SKM-1 treated with dmso at 0.1 percent for 144 hours (cell line): Measurements from ENCODE around the gene EVI2B.
A peak's percentile ranks its signal among the peaks of the same experiment; 100 is the strongest.
"Not testable (repeated sequence)": the region's sequence is repeated elsewhere in the genome, so short reads cannot be mapped to it uniquely, and the experiment has no call there.

Experiments used
- DNase-seq: peaks from one replicate; lab custom pipeline; 2025; ENCODE audit not compliant: unreplicated experiment; lab: John Stamatoyannopoulos, UW

Gene EVI2B, protein sequence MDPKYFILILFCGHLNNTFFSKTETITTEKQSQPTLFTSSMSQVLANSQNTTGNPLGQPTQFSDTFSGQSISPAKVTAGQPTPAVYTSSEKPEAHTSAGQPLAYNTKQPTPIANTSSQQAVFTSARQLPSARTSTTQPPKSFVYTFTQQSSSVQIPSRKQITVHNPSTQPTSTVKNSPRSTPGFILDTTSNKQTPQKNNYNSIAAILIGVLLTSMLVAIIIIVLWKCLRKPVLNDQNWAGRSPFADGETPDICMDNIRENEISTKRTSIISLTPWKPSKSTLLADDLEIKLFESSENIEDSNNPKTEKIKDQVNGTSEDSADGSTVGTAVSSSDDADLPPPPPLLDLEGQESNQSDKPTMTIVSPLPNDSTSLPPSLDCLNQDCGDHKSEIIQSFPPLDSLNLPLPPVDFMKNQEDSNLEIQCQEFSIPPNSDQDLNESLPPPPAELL

DNA sequence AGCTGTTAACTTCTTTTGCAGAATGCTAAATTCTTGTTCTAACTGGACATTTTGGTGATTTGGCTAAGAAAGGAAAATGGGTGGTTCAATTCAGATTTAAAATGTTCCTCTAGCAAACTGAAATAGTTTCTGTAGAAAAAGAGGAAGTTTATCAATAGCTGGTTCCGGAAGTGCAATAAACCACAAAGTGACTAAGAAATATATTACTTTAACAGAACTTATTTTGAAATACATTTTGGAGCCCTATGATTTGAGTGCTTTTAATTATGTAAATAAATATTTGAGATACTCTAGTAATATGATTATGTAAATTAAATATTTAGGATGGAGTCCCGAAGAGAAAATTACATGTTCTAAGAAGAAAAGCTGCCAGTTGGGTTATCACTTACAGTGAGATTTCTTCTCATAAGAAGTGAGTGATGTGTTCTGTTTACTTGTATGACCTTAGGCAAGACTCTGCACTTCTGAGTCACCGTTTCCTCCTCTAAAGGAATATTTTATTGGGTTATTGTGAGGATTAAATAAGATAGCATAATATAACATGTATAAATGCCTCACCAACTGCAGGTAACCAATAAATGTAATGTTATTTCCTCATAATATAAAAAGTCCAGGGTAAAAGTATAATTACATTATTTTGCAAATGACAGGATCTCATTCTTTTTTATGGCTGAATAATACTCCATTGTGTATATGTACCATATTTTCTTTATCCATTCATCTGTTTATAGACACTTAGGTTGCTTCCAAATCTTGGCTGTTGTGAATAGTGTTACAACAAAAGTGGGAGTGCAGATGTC lies at the start of gene EVI2B:
TSS of gene EVI2B (minus strand) at position 73 of the 800 bp plus-strand sequence. CDS start 8,445 bp downstream, outside the sequence.
- DNase-seq, result peak; percentile 93

DNA sequence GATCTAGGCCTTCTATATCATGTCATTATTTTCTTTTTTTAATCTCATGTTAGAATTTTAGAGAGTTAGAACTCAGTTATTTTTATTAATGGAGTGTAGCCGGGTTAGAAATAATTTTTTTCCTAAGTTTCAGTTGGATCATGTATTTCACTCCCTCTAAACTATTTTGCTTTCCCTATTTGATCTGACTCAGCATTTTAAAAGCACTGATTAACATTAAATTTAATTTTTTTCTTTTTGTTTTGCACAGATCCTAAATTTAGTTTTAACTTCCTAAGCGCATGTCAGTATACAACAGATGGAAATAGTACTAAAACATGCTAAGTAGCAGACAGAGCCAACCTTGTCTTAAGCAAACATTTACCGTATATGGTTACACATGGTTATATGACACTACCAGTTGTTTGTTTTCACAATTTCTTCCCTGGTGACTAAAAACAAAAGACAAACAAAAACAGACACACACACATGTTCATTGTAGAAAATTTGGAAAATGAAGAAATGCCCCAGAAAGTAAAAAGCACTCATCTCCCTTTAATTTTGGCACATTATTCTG lies 44.1 kb upstream of the EVI2B start:
- DNase-seq, result no peak

DNA sequence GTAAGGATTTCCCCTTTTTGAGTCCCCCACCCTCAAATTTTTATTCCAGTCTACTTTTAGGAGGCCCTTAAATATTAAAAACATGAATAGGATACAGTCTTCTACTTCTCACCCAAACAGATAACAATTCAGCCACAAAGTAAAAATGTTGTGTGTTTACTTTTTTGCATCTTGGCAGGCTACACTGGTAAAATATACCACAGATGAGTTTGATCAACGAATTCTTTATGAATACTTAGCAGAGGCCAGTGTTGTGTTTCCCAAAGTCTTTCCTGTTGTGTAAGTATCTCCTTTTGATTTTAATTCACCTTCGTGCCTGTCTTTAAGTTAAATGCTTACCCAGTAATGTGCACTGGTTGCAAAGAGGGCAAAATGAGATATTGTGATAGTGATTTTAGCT lies 43.2 kb upstream of the EVI2B start:
- DNase-seq, result no peak

DNA sequence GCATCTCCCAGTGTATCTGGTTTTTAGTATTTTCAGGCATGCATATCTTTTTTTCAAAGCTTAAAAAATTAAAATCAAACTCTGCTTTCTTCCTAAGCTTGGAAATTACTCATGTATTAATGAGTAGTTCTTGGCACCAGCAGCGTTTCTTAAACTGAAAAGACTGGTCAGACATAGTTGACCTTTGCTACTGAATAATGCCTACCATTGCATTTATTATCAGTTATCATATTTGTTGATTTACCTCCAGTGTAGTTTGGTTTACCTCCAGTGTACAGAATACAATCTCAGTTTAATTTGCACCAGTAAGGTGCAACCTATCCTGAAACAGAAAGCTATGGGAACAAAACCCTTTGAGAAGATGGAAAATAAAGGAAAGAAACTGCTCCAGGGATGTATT lies 42.1 kb upstream of the EVI2B start:
- DNase-seq, result no peak

DNA sequence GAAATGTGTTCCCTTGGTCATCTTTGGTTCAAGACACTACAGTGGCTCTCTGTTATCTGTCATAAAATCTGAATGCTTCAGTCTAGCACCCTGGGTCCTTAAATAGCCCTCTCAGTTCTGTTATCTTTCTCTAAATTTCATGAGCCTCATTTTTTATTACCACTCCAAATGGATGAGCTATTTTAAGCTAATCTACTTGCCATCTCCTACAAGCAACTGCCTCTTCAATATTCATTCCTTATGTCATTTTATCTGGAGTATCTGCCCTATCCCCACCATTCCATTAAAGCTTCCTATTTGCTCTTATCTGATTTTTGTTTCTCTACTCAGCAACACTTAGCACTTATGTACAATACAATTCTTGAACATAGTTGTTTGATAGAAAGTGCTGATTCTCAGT lies 35.6 kb upstream of the EVI2B start:
- no peak for DNase-seq

DNA sequence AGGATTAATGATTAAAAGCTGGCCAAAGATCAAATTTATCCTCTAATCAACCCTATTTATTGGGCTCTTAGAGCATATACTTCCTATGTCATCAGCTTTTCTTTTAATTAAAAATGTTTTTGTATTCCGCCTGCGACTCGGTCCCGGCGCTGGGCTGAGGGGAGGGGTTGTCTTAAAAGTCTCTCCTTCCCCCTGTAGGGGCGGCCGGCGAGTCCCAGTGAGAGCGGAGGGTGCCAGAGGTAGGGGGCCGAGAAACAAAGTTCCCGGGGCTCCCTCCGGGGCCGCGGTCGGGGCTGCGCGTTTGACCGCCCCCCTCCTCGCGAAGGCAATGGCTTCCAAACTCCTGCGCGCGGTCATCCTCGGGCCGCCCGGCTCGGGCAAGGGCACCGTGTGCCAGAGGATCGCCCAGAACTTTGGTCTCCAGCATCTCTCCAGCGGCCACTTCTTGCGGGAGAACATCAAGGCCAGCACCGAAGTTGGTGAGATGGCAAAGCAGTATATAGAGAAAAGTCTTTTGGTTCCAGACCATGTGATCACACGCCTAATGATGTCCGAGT lies 31.4 kb upstream of the EVI2B start:
- not testable (repeated sequence) for DNase-seq

DNA sequence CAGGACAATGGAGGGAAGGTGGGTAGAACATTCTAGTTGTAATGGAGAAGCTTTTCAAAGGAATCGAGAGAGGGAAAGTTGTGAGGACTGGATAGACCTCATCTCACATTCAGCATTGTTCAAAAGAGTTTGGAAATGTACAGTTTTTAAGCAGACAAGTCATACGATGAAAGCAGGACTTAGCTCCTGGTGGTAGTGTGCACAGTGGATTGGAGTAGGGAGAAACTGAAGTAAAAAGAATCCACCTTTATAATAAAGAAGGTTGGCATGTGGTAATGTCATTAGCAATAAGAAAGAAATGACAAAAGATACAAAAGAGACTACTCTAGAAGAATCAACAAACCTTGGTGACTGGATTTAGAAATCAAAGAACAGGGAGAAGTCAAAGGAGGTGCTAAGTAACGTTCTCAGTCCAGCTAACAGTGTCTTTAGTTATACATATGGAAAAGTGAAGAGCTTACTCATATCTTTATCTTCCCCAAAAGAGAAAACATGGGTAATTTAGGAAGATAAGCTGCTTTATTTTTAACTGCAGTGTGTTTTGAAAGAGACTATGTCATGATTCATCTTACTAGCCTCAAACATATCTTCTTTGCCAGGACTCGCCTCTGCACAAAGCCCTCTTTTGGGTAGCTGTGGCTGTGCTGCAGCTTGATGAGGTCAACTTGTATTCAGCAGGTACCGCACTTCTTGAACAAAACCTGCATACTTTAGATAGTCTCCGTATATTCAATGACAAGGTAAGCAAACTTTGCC lies 26.2 kb upstream of the EVI2B start:
- DNase-seq, result peak; percentile 9

DNA sequence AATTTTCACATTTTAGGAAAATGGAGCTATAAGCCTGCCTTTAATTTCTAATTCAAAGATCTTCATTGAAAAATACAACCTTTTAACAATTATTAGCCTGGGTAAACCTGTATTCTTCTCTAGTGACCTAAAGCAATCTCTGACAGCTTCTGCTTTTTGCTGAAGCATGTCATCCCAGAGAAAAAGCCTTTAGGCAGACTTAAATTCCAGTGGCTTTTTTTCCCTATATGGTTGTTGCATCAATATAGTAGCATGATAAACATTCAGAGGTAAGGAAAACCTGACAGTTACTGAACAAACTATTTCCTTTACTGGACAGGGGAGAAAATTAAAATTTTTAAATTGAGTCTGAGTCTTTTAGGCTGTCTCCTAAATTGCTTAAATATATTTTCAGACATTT lies 15.4 kb upstream of the EVI2B start:
- no peak for DNase-seq

DNA sequence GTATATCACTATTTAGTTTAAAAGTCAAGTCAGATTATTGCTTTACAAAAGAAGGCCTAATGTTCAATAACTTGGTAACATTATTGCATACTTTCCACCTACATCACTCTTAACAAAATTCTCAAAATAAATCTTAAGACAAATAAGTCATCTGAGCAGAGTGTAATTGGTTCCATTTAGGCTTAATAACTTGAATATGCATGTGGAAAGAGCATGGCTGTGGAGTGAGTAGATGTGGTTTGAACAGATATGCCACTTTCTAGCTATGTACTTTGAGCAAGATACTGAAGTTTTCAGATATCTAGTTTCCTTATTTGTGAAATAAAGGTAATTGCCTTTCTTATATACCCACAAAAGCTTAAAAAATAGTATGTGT lies 14.3 kb upstream of the EVI2B start:
- no peak for DNase-seq

DNA sequence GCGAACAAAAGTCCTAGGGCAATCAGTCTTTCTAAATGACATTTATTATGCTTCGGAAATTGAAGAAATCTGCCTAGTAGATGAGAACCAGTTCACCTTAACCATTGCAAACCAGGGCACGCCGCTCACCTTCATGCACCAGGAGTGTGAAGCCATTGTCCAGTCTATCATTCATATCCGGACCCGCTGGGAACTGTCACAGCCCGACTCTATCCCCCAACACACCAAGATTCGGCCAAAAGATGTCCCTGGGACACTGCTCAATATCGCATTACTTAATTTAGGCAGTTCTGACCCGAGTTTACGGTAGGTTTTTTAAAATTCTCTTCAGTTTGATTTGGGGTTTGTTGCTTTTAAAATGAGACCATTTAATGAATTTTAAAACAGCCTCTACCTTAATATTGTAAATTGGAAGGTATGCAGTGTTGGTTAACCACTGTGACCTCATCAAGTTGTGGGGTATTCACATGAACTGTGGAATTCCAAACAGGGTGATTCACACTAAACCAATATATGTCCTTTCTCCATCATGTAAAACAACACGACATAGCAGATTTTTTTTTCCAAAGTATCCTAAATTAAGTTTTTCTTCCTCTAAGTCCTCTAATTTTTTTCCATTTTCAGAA lies 13.8 kb upstream of the EVI2B start:
- no peak for DNase-seq

DNA sequence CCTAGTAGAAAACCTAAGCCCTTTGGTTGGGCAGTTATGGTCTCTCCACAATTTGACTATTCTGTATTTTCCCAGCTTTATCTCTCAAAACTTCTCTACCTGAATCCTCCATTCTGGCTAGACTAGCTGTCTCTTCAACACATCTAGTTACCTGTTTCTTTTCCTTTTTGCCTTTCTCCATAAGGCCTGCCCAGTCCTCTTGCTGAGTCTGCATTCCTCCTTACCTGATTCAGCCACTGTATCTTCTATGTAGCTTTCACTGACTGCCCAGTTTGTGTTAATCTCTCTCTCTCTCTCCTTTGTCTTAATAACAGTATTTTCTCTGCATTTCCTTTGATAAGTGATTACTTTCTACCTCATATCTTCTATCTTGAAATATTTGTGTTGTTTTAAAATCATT lies 9.7 kb upstream of the EVI2B start:
- no peak for DNase-seq

DNA sequence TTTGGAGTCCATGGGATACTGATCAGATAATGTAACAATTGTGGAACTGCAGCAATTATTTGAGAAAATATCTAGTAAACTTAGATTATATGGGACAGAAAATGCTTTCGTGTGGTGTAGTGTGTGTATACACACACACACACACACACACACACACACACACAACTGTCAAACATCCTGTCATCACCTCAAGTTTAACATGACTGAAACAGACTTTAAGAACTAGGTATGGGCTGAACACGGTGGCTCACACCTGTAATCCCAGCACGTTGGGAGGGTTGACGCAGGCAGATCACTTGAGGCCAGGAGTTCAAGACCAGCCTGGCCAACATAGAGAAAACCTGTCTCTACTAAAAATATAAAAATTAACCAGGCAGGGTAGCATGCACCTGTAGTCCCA lies 8.1 kb upstream of the EVI2B start:
- no peak for DNase-seq

DNA sequence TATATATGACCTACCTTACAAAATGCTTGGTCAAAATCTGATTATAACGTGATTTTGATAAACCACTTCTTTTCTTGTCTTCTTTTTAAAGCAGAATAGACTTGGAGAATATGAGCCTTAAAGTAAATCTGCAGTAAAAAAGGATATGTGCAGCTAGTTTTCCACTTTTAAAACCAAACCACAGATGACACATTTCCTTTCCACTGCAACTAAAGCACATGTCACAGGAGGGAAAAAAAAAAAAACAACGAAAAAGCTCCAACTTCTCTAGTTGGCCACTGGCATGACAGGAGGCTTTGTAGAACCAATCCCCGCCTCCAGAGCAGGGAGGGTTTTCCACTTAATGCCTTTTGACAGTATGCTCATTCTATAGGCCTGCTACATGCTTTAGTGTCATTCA lies 7.6 kb upstream of the EVI2B start, which contains the start of gene EVI2A:
TSS of gene EVI2A (minus strand) at position 142 of the 400 bp plus-strand sequence. CDS start 2,609 bp downstream, outside the sequence.
- DNase-seq, result peak; percentile 88

DNA sequence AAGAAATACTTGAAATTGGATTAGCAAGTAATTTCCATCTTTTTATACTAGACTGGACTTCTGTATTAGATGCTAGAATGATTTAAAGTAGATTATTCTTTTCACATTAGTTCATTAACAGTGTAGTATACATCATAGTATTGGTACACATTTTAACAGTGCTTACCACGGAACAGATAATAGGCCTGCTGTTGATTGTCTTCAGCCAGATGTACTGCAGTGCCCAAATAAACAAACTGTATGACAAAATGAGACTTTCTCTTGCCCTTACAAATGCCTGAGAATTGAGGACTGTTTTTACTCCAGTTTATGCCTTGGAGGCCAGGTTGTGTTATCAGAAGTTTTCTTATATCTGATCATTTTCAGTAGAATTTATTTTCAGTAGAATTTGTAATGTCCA lies 6.9 kb upstream of the EVI2B start:
- no peak for DNase-seq

DNA sequence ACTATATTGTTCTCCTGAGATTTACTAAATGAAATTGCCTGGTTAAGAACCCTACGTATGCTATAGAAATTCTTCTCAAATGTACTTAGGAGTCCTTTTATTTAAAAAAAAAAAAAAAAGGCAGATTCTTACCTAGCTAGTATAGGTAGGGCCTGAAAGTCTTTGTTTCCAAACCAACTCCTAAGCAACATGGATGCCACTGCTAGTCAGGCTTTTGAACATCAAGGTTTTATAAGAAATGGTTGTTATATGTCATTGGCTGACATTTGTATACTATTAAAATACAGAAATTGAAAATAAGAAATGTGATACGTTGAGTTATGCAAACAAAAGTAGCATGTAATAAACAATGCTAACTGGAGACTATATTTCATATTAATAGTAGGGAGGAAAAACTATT lies 6.4 kb upstream of the EVI2B start:
- no peak for DNase-seq

DNA sequence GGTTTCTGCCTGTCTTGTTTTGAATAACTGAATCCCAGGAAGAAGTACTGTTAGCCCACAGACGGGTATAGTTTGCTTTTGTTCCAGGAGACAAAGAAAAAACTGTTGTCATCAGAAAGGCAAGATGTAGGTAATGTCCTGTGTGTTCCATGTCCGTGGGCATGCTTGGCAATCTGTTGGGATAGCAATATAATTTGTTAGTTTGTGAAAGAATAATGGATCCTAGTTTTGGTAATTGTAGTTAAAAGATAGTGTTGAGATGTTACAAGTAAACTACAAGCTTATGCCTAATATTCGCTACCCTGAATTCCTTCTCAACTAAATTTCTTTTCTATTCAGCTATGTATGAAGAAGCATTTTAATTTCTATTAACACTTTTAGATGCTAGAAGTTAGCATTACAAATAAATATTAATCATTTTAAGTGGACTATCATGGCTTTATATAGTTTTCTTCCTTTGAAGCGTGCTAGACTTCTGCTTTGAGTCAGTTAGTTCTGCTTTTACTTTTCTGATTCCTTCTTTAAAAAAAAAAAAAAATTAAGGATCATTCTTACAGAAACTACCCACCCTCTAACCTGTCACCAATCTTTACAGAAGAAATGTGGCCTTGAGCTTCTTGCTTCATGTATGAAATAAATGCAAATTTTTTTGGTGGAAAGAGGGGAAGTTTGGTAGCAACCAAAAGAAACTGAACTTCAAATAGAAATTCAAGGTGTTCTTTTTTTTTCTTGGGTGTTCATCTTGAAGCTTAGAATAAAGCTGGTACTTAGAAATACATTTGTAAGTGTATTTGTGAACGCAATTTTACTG lies 5.2 kb upstream of the EVI2B start:
- DNase-seq, result peak; percentile 57

DNA sequence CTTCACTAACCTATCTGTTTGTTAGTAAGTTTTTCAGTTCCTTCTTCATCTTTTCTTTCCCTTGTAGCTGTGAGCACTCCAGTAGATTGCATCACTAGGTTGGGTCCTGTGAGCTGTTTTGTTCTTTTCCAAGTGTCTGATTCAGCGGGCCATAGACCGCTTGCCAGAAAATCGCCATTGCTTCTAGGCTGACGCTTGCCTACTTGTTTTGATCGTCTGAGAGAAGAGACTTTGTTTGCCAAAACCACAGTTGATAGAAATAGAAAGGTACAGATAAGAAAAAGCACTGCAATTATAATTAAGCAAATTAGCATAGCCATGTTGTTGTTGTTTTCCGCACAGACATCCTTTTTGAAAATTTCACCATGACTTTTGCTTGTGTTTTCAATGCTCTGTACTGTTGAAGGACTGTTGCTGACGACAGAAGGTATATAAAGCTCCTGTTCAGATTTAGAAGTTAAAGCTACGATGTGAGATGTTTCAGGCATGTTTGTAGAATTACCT lies 4.5 kb upstream of the EVI2B start:
- peak; percentile 73 for DNase-seq

DNA sequence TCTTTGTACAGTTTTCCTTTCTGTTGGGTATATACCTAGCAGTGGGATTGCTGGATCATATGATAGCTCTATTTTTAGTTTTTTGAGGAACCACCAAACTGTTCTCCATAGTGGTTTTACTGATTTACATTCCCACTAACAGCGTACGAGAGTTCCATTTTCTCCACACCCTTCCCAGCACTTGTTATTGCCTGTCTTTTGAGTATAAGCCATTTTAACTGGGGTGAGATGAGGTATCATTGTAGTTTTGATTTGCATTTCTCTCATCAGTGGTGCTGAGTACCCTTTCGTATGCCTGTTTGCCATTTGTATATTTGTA lies 887 bp upstream of the EVI2B start:
- no peak for DNase-seq

DNA sequence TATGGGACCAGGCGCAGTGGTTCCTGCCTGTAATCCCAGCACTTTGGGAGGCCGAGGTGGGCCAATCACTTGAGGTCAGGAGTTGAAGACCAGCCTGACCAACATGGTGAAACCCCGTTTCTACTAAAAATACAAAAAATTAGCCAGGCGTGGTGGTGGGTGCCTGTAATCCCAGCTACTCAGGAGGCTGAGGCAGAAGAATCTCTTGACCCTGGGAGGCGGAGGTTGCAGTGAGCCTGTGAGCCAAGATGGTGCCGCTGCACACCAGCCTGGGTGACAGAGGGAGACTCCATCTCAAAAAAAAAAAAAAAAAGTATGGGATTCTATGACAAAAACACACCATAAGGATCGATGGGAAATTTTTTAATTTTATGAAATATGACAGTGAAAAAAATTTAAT lies 1.6 kb downstream of the EVI2B start:
- DNase-seq, result not testable (repeated sequence)
